Lower lobe of right lung (tissue), 2 donors: ENCODE results near the gene NR3C1. TPM values are rescaled to one million over a fixed set of nuclear protein-coding genes. Genes with fewer than 3 reads are reported as not detected.
"Not testable (repeated sequence)": the region's sequence is repeated elsewhere in the genome, so short reads cannot be mapped to it uniquely, and the experiment has no call there.

Experiments used
- ATAC-seq, 2 donors: fragments of 200-7000 bp; cut with Tn5 transposase; one replicate each; pipeline ENCODE4 v1.9.1; 2020 to 2022; ENCODE audit warnings: mild to moderate bottlenecking in 2 of 2, moderate library complexity in 2 of 2
- DNase-seq: peaks from one replicate; pipeline ENCODE4 v3.0.0-alpha.2; 2020
- H3K27ac ChIP-seq: fragments of 200-600 bp; one replicate; pipeline ENCODE4 v1.8.0; 2022
- H3K27me3 ChIP-seq: fragments of 200-600 bp; one replicate; pipeline ENCODE4 v1.8.0; 2022; ENCODE audit warnings: low read depth
- H3K36me3 ChIP-seq: fragments of 200-600 bp; one replicate; pipeline ENCODE4 v1.8.0; 2022; ENCODE audit warnings: mild to moderate bottlenecking
- H3K4me1 ChIP-seq: fragments of 200-600 bp; one replicate; pipeline ENCODE4 v1.8.0; 2022
- H3K4me3 ChIP-seq: fragments of 200-600 bp; one replicate; pipeline ENCODE4 v1.8.0; 2022; ENCODE audit warnings: mild to moderate bottlenecking
- H3K9me3 ChIP-seq: fragments of 200-600 bp; one replicate; pipeline ENCODE4 v1.8.0; 2022
- intact Hi-C: fragments of 100-400 bp; cut with DNase I; formaldehyde crosslinking; loops from one replicate; pipeline ENCODE4 v1.11.0; 2022
- total RNA-seq: library from RNA; stranded (reverse); fragmentation: NEBNext Ultra II Directional; extraction: Animal tissue kit (Norgen Biotek cat#: 25700); gene quantifications from one replicate; pipeline ENCODE4 v1.2.1, GENCODE V29; 2021
- TF ChIP-seq, protein P1 (sequence below): fragments of 200-600 bp; IDR thresholded peaks from one replicate; pipeline ENCODE4 v1.8.0; 2022; ENCODE audit warnings: antibody characterized with exemption, mild to moderate bottlenecking
- donor health status: DM: no; HTN: yes; CAD: no; lungs with severe emphysema.

The NR3C1 gene
- total RNA-seq, 1 donor from 2014 or later = 110 TPM

DNA sequence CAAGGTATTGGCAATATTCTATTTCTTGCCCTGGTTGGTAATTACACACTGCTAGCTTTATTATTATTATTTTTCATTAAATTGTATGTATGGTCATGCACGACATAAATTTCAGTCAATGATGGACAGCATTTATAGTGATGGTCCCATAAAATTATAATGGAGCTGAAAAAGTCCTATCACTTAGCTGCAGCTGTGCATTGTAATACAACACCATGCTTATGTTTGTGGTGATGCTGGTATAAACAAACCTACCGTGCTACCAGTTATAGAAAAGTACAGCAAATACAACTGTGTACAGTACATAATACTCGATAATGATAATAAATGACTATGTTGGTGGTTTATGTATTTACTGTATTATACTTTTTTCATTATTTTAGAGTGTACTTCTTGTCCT, 65.5 kb downstream of the NR3C1 start:
- Histone ChIP-seq H3K27me3 (no peaks in the 10 kb centered on the region), H3K4me3 (no peak overlapping the region), H3K27ac (no peak overlapping the region), H3K9me3 (no peaks in the 10 kb centered on the region), H3K4me1 (peaks cover 40% of the 10 kb centered on the region), H3K36me3 (peaks cover 4% of the 10 kb centered on the region)
- no peak for ATAC-seq
- DNase-seq = no peak
- TF ChIP-seq, protein P1, sequence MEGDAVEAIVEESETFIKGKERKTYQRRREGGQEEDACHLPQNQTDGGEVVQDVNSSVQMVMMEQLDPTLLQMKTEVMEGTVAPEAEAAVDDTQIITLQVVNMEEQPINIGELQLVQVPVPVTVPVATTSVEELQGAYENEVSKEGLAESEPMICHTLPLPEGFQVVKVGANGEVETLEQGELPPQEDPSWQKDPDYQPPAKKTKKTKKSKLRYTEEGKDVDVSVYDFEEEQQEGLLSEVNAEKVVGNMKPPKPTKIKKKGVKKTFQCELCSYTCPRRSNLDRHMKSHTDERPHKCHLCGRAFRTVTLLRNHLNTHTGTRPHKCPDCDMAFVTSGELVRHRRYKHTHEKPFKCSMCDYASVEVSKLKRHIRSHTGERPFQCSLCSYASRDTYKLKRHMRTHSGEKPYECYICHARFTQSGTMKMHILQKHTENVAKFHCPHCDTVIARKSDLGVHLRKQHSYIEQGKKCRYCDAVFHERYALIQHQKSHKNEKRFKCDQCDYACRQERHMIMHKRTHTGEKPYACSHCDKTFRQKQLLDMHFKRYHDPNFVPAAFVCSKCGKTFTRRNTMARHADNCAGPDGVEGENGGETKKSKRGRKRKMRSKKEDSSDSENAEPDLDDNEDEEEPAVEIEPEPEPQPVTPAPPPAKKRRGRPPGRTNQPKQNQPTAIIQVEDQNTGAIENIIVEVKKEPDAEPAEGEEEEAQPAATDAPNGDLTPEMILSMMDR = no peak
- intact Hi-C loops = no loop called here

- intact Hi-C loops = no loop called here
- Histone ChIP-seq H3K27me3 (no peaks in the 10 kb centered on the region), H3K27ac (no peak overlapping the region), H3K36me3 (peaks cover 4% of the 10 kb centered on the region), H3K4me1 (peaks cover 27% of the 10 kb centered on the region), H3K9me3 (no peaks in the 10 kb centered on the region), H3K4me3 (no peak overlapping the region)
- ATAC-seq (no peak), DNase-seq (no peak)
- TF ChIP-seq, protein P1 = no peak
Observed at GRCh38 chr5:143336485-143336884, 67.0 kb downstream of the NR3C1 start.

- TF ChIP-seq, protein P1 = no peak
- Histone ChIP-seq H3K4me1 (peaks cover 24% of the 10 kb centered on the region), H3K27me3 (no peaks in the 10 kb centered on the region), H3K4me3 (no peak overlapping the region), H3K27ac (no peak overlapping the region), H3K9me3 (no peaks in the 10 kb centered on the region), H3K36me3 (peaks cover 4% of the 10 kb centered on the region)
- no peak for ATAC-seq
- DNase-seq = no peak
- intact Hi-C loops = no loop called here
Observed at GRCh38 chr5:143334903-143335302, 68.6 kb downstream of the NR3C1 start.

DNA sequence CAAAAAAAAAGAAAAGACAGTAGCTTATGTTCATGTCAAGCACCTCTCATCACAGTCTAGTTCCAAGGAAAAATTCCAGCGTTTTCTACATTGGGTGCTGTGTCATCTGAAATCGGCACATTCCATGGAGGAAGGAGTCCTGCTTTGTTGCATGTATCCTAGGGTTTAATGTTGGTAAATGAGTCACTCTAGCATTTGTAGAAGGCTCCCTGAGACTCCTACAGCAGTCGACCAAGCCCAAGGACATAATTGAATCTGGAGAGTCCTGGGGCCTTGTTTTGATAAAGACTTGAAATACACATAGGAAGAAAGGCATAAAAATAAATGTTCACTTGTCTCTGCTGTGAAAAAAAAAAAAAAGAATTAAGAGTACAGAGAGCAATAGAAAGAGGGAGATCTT, 69.1 kb downstream of the NR3C1 start:
- H3K36me3 ChIP-seq, H3K27me3 ChIP-seq, DNase-seq, H3K27ac ChIP-seq, H3K9me3 ChIP-seq, H3K4me3 ChIP-seq, ATAC-seq, intact Hi-C loops: not testable (repeated sequence)
- H3K4me1 ChIP-seq = peaks cover 24% of the 10 kb centered on the region

GRCh38 chr5:143331956-143332355, 71.5 kb downstream of the NR3C1 start:
- intact Hi-C loops = no loop called here
- Histone ChIP-seq H3K4me1 (peaks cover 16% of the 10 kb centered on the region), H3K36me3 (peaks cover 4% of the 10 kb centered on the region), H3K27me3 (no peaks in the 10 kb centered on the region), H3K27ac (no peak overlapping the region), H3K4me3 (no peak overlapping the region), H3K9me3 (no peaks in the 10 kb centered on the region)
- no peak for DNase-seq
- TF ChIP-seq, protein P1 = no peak
- ATAC-seq = no peak

DNA sequence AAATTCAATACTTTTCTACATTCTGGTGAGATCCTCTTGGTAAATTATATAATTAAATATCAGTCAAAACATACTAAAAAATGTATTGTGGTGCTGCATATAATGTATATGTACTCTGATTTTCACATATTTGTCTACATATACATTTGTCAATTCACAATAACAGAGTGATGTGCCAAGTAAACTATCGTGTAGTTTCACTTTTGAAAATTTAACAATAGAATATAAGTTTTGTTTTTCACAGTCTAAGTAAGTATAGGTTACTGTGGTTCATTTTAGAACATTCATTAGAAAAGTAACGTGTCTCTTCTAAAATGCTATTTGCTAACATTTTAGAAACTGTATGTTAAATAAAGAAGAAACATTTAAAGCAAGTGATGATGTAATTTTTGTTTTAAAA, 73.6 kb downstream of the NR3C1 start:
- Histone ChIP-seq H3K4me1 (peaks cover 5% of the 10 kb centered on the region), H3K9me3 (no peaks in the 10 kb centered on the region), H3K27me3 (no peaks in the 10 kb centered on the region), H3K27ac (no peak overlapping the region), H3K4me3 (no peak overlapping the region), H3K36me3 (peaks cover 4% of the 10 kb centered on the region)
- ATAC-seq (no peak), DNase-seq (no peak)
- intact Hi-C loops = no loop called here
- TF ChIP-seq, protein P1 = no peak
